ENCODE data around the gene MS4A4A. TPM values are rescaled to one million over a fixed set of nuclear protein-coding genes. Genes with fewer than 3 reads are reported as not detected.
A peak's percentile ranks its signal among the peaks of the same experiment; 100 is the strongest.

Gene MS4A4A
- total RNA-seq, 1 donor from 2014 or later: 53.9 TPM

GRCh38 chr11:60336767-60337391 is 56.4 kb downstream of the MS4A4A start:
- peaks cover 7% of the 10 kb centered on the region for H3K4me1 ChIP-seq
- peak; percentile 43 for ATAC-seq
- no peaks in the 10 kb centered on the region for H3K27me3 ChIP-seq
- TF ChIP-seq CTCF (IDR thresholded peaks at IDR 0.05): no peak
- DNase-seq: no peak
- H3K9me3 ChIP-seq: no peaks in the 10 kb centered on the region
- intact Hi-C loops (cut with DNase I): no loop called here
- H3K27ac ChIP-seq: no peak overlapping the region
- H3K4me3 ChIP-seq: no peak overlapping the region
- no peaks in the 10 kb centered on the region for H3K36me3 ChIP-seq

- DNase-seq: no peak
- Histone ChIP-seq H3K4me1 (peaks cover 6% of the 10 kb centered on the region), H3K36me3 (no peaks in the 10 kb centered on the region), H3K9me3 (no peaks in the 10 kb centered on the region), H3K27ac (no peak overlapping the region), H3K27me3 (no peaks in the 10 kb centered on the region), H3K4me3 (no peak overlapping the region)
- no peak for ATAC-seq
- no peak for TF ChIP-seq CTCF (IDR thresholded peaks at IDR 0.05)
- intact Hi-C loops (cut with DNase I): no loop called here
These were observed 57.6 kb downstream of the MS4A4A start for GRCh38 chr11:60338053-60338452.

GRCh38 chr11:60339356-60339755 is 58.9 kb downstream of the MS4A4A start:
- DNase-seq: no peak
- no peak overlapping the region for H3K4me3 ChIP-seq
- no peak overlapping the region for H3K27ac ChIP-seq
- no peaks in the 10 kb centered on the region for H3K27me3 ChIP-seq
- no peaks in the 10 kb centered on the region for H3K4me1 ChIP-seq
- no peaks in the 10 kb centered on the region for H3K9me3 ChIP-seq
- ATAC-seq: peak; percentile 23
- intact Hi-C loops (cut with DNase I): no loop called here
- no peaks in the 10 kb centered on the region for H3K36me3 ChIP-seq
- no peak for TF ChIP-seq CTCF (IDR thresholded peaks at IDR 0.05)

- no peak for DNase-seq
- Histone ChIP-seq H3K36me3 (no peaks in the 10 kb centered on the region), H3K9me3 (no peaks in the 10 kb centered on the region), H3K27ac (no peak overlapping the region), H3K27me3 (no peaks in the 10 kb centered on the region), H3K4me1 (no peaks in the 10 kb centered on the region), H3K4me3 (no peak overlapping the region)
- peak; percentile 39 for ATAC-seq
- TF ChIP-seq CTCF (IDR thresholded peaks at IDR 0.05): peak; percentile 65
- intact Hi-C loops (cut with DNase I): no loop called here
These were observed 62.7 kb downstream of the MS4A4A start for GRCh38 chr11:60343094-60343704.

- ATAC-seq (no peak), DNase-seq (no peak)
- intact Hi-C loops (cut with DNase I): no loop called here
- Histone ChIP-seq H3K4me3 (no peak overlapping the region), H3K36me3 (no peaks in the 10 kb centered on the region), H3K9me3 (no peaks in the 10 kb centered on the region), H3K27ac (no peak overlapping the region), H3K27me3 (no peaks in the 10 kb centered on the region), H3K4me1 (no peaks in the 10 kb centered on the region)
- no peak for TF ChIP-seq CTCF (IDR thresholded peaks at IDR 0.05)
These were observed 63.7 kb downstream of the MS4A4A start for GRCh38 chr11:60344146-60344545.
